ENCODE measurements around the gene GNA14. TPM values are rescaled to one million over a fixed set of nuclear protein-coding genes. Genes with fewer than 3 reads are reported as not detected.

The GNA14 gene
- total RNA-seq, 4 donors from 2014 or later: 13.9 to 26.3 (median 19.9) TPM

DNA sequence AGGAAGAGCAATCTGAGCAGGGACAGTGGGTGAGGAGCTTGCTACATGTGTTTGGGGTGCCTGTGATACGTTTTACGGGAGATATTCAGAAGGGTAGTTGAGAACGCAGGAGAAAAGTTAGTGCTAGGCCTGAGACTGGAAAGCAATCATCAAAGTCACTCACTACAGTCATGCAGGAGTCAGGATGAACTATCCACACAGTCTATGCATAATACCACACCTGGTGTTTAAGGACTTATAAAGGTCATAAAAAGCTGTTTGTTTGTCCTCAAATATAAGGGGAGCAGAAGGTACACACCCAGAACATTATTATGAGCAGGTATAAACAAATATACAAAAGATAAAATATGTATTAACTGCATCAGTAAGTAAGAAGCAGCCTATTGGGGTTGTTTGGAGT is 176.6 kb downstream of the GNA14 start:
- intact Hi-C loops (cut with DNase I): no loop called here
- WGBS, 2 donors: 92 to 97% methylated on average over 3 of the region's 3 CpGs
- Histone ChIP-seq H3K36me3 (no peaks in the 10 kb centered on the region), H3K27ac (no peak overlapping the region), H3K4me3 (replicated peaks in 1 of 3) (no peak overlapping the region), H3K4me1 (no peaks in the 10 kb centered on the region), H3K27me3 (no peaks in the 10 kb centered on the region), H3K9me3 (no peaks in the 10 kb centered on the region)
- TF ChIP-seq, protein P1, sequence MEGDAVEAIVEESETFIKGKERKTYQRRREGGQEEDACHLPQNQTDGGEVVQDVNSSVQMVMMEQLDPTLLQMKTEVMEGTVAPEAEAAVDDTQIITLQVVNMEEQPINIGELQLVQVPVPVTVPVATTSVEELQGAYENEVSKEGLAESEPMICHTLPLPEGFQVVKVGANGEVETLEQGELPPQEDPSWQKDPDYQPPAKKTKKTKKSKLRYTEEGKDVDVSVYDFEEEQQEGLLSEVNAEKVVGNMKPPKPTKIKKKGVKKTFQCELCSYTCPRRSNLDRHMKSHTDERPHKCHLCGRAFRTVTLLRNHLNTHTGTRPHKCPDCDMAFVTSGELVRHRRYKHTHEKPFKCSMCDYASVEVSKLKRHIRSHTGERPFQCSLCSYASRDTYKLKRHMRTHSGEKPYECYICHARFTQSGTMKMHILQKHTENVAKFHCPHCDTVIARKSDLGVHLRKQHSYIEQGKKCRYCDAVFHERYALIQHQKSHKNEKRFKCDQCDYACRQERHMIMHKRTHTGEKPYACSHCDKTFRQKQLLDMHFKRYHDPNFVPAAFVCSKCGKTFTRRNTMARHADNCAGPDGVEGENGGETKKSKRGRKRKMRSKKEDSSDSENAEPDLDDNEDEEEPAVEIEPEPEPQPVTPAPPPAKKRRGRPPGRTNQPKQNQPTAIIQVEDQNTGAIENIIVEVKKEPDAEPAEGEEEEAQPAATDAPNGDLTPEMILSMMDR (IDR thresholded peaks at IDR 0.05): no peak
- TF ChIP-seq POLR2A (IDR thresholded peaks at IDR 0.05): no peak
- DNase-seq: no peak

DNA sequence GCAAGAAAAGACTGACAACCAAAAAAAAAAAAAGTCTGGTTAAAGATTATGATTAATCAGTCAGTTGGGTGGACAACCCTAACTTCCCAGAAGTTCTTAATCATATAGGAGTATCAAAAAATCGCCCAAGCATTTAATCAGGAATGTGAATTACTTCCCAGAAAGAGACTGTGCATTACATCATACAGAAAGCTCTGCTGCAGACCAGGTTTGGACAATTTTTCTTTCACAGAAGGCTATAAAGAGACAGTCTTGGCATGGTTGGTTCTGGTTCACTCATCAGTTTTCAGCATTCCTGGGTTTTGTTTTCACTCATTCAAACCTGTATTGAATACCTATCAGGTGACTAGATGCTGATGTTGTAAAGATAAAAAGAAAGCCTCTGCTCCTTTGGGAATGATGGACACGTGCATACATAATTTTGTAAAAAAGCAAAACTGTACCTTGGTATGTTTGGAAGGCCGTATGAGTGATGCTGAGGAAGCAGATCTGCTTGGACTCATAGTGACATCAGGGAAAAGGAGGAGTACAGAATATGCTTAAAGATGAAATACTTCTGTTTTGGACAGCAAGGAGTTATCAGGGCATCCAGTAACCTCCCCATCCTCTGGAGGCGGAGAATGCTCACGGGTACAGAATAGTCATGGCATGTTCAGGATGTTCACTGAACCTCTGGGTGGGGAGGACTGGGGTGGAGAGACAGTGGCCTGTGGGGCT is 178.4 kb downstream of the GNA14 start:
- DNase-seq: no peak
- TF ChIP-seq POLR2A (IDR thresholded peaks at IDR 0.05): no peak
- TF ChIP-seq, protein P1 (IDR thresholded peaks at IDR 0.05): no peak

DNA sequence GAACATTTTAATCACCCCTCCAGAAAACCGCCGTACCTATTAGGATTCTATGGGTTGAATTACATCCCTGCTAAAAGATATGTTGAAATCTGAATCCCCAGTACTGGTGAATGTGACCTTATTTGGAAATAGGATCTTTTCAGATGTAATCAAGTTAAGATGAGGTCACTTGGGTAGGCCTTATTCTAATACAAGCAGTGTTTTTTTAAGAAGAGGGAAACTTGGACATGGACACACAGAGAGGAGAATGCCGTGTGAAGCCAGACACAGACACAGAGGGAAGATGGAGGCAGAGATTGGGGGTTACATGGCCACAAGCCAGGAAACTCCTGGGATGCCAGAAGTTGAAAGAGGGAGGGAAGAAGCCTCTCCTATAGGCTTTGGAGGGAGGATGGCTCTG is 183.5 kb downstream of the GNA14 start:
- Histone ChIP-seq H3K9me3 (no peaks in the 10 kb centered on the region), H3K4me3 (replicated peaks in 1 of 3) (no peak overlapping the region), H3K36me3 (no peaks in the 10 kb centered on the region), H3K27me3 (no peaks in the 10 kb centered on the region), H3K4me1 (peaks cover 0 to 7% of the 10 kb centered on the region in 2 donors), H3K27ac (no peak overlapping the region)
- intact Hi-C loops (cut with DNase I): no loop called here
- TF ChIP-seq, protein P1 (IDR thresholded peaks at IDR 0.05): no peak
- no peak for TF ChIP-seq POLR2A (IDR thresholded peaks at IDR 0.05)
- 91 to 98% methylated on average over 3 of the region's 3 CpGs for WGBS, 2 donors
- DNase-seq: no peak

More for the DNA sequence above, 178.4 kb downstream of the GNA14 start:
- no peak overlapping the region for H3K27ac ChIP-seq
- no peaks in the 10 kb centered on the region for H3K9me3 ChIP-seq
- WGBS, 2 donors: 80 to 82% methylated on average over 5 of the region's 5 CpGs
- intact Hi-C loops (cut with DNase I): no loop called here
- no peaks in the 10 kb centered on the region for H3K27me3 ChIP-seq
- H3K4me1 ChIP-seq: no peaks in the 10 kb centered on the region
- no peak overlapping the region for H3K4me3 ChIP-seq (replicated peaks in 1 of 3)
- H3K36me3 ChIP-seq: no peaks in the 10 kb centered on the region

DNA sequence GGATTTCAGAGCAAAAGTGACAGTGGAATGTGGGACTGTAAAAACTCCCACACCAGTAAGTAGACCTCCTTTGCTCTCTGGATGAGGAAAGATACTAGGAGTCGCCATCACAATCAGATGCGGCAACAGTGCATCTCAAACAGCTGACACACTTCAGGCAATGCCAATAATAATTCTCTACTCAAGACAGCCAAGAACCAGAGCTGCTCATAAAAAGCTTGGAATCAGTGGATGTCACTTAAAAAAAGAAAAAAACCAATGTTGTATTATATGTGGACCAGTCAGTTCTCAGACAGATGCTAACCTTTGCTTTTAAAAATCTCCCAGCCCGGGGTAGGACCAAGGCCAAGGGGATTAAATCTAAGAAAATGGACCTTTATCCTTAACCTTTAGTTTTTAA is 185.0 kb downstream of the GNA14 start:
- TF ChIP-seq, protein P1 (IDR thresholded peaks at IDR 0.05): no peak
- no peak for TF ChIP-seq POLR2A (IDR thresholded peaks at IDR 0.05)
- Histone ChIP-seq H3K4me3 (replicated peaks in 1 of 3) (no peak overlapping the region), H3K4me1 (peaks cover 4 to 14% of the 10 kb centered on the region in 2 donors), H3K27me3 (no peaks in the 10 kb centered on the region), H3K36me3 (no peaks in the 10 kb centered on the region), H3K9me3 (no peaks in the 10 kb centered on the region), H3K27ac (no peak overlapping the region)
- WGBS, 2 donors: 73 to 88% methylated on average over 3 of the region's 3 CpGs
- intact Hi-C loops (cut with DNase I): no loop called here
- no peak for DNase-seq

DNA sequence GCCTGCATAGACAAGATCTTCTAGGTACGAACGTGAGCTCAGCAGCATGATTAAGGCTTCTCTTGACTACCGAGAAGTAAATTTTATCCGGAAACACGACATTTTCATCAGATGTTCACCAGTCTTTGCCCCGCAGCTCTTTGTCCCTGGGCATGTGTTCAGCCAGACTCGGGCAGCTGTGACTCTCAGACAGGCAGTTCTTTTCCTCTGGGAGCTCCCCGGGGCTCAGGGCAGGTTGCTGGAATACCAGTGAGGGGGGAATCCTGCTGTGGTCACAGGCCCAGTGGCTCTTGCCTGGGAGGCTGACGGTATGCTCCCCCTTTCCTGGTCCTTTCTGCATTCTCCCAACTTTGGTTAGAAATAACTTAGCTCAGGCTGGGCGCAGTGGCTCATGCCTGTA is 186.1 kb downstream of the GNA14 start:
- no peaks in the 10 kb centered on the region for H3K9me3 ChIP-seq
- DNase-seq: no peak
- intact Hi-C loops (cut with DNase I): no loop called here
- 86% methylated on average over 10 of the region's 10 CpGs for WGBS, 2 donors
- H3K27ac ChIP-seq: no peak overlapping the region
- H3K4me3 ChIP-seq (replicated peaks in 1 of 3): no peak overlapping the region
- H3K4me1 ChIP-seq: peaks cover 12 to 25% of the 10 kb centered on the region in 2 donors
- no peaks in the 10 kb centered on the region for H3K36me3 ChIP-seq
- no peaks in the 10 kb centered on the region for H3K27me3 ChIP-seq
- TF ChIP-seq, protein P1 (IDR thresholded peaks at IDR 0.05): no peak
- TF ChIP-seq POLR2A (IDR thresholded peaks at IDR 0.05): no peak

Data from thyroid gland (tissue), 4 donors.